Stomach (tissue), 9 donors: ENCODE results near the gene ARHGAP15. TPM values are rescaled to one million over a fixed set of nuclear protein-coding genes. Genes with fewer than 3 reads are reported as not detected.

ENCODE experiments used
- DNase-seq, 2 donors: peaks; one replicate each; pipeline versions ENCODE4 v3.0.0 to v3.0.0-alpha.2; 2013 to 2019
- H3K27ac ChIP-seq, 5 donors: fragments of 200-600 bp in 4 of 5; sonication (generic) in 4 of 5; one replicate each; pipeline ENCODE4 v1.5.1; 2013 to 2019; ENCODE audit warnings: mild to moderate bottlenecking in 1 of 5, moderate library complexity in 1 of 5
- H3K27me3 ChIP-seq, 3 donors: fragments of 200-600 bp; sonication (generic); one replicate each; pipeline ENCODE4 v1.5.1; 2017 to 2019; ENCODE audit warnings: mixed run types in 1 of 3
- H3K36me3 ChIP-seq, 4 donors: fragments of 200-600 bp; sonication (generic); 1 replicate in 3 of 4; 2 replicates in 1 of 4; pipeline ENCODE4 v1.5.1; 2016 to 2019
- H3K4me1 ChIP-seq, 4 donors: fragments of 200-600 bp; sonication (generic); one replicate each; pipeline ENCODE4 v1.5.1; 2016 to 2019
- H3K4me3 ChIP-seq, 4 donors: fragments of 200-600 bp; sonication (generic) in 3 of 4; one replicate each; pipeline ENCODE4 v1.5.1; 2016 to 2019; ENCODE audit warnings: mild to moderate bottlenecking in 1 of 4
- H3K9me3 ChIP-seq, 4 donors: fragments of 200-600 bp; sonication (generic); one replicate each; pipeline ENCODE4 v1.5.1; 2016 to 2019
- EP300 ChIP-seq: sonication (generic); formaldehyde crosslinking; IDR thresholded peaks from one replicate; pipeline ENCODE4 v1.6.1; 2017; ENCODE audit warnings: antibody characterized with exemption
- POLR2A ChIP-seq, 4 donors: fragments of 450-650 bp; IDR thresholded peaks; one replicate each; pipeline ENCODE4 v1.6.1; 2016; ENCODE audit warnings: antibody characterized with exemption in 4 of 4, control low read depth in 2 of 4, mild to moderate bottlenecking in 1 of 4, moderate library complexity in 1 of 4
- POLR2AphosphoS5 ChIP-seq, 3 donors: sonication (generic); formaldehyde crosslinking; IDR thresholded peaks; one replicate each; pipeline ENCODE4 v1.6.1; 2016; ENCODE audit warnings: antibody characterized with exemption in 3 of 3
- WGBS, 5 donors: extraction: QIAGEN DNeasy Blood & Tissue Kit in 3 of 5; methylation state at CpG; one replicate each; pipeline versions ENCODE4 v1.1.5 to v1.1.7; 2013 to 2018; 5-methylcytosine and 5-hydroxymethylcytosine counted together
- intact Hi-C: fragments of 100-400 bp; cut with DNase I; formaldehyde crosslinking; loops from one replicate; pipeline ENCODE4 v1.15.1; 2023; ENCODE audit warnings: low total_unique reads
- polyA plus RNA-seq, 3 donors: library from polyadenylated mRNA; stranded (reverse); fragments of 200-250 nt; gene quantifications; one replicate each; pipeline ENCODE4 v1.2.3, GENCODE V29; 2013
- total RNA-seq, 5 donors: library from RNA; depleted of rRNA; stranded (reverse); fragments of >200 nt; gene quantifications; one replicate each; pipeline versions ENCODE4 v1.1.0 to v1.2.3, GENCODE V29; 2014 to 2016
- TF ChIP-seq, protein P1 (sequence below), 7 experiments: fragments of 450-650 bp in 4 of 7; fragments of 200-600 bp in 3 of 7; sonication (generic) in 3 of 7; IDR thresholded peaks; one replicate each; pipeline ENCODE4 v1.5.1; 2016 to 2019; ENCODE audit warnings: antibody characterized with exemption in 7 of 7, control low read depth in 2 of 7, mild to moderate bottlenecking in 1 of 7
- donor health status: healthy with polysubstance abuse.
- donor health status: Bipolar disorder and iron deficiency.
- donor health status: healthy.

ARHGAP15 gene
- total and polyA plus RNA-seq, 8 donors = 1.8 to 66.3 (median 6.8) TPM; not detected in 1

DNA sequence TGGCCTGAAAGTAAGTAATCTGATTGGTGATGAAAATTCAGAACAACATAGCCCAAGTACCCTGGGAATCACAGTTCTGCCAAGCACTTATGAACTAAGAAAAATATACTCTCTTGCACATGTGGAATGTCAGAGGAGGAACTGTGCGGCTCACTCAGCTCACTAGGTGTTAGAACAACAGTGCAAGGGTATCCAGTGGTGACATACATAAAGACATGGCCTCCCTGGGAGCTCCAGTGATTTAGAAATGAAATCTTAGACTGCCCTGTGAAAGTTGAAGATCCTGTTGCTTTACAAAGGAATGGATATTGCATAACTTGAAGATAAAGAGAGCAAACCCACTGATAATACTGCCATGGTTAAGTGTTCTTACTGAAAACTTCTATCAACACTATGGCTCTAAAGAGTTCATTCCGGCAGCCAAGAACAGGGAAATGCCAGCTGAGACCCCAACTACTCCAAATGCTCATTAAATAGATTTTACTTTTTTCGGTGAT, 246.2 kb downstream of the ARHGAP15 start:
- intact Hi-C loops = no loop called here
- WGBS, 5 donors = 77 to 90% (median 83%) methylated on average over 3 of the region's 3 CpGs
- no peak for DNase-seq
- TF ChIP-seq POLR2AphosphoS5 (IDR thresholded peaks at IDR 0.05) (no peak), EP300 (no peak), POLR2A (IDR thresholded peaks at IDR 0.05) (no peak)
- TF ChIP-seq, protein P1, sequence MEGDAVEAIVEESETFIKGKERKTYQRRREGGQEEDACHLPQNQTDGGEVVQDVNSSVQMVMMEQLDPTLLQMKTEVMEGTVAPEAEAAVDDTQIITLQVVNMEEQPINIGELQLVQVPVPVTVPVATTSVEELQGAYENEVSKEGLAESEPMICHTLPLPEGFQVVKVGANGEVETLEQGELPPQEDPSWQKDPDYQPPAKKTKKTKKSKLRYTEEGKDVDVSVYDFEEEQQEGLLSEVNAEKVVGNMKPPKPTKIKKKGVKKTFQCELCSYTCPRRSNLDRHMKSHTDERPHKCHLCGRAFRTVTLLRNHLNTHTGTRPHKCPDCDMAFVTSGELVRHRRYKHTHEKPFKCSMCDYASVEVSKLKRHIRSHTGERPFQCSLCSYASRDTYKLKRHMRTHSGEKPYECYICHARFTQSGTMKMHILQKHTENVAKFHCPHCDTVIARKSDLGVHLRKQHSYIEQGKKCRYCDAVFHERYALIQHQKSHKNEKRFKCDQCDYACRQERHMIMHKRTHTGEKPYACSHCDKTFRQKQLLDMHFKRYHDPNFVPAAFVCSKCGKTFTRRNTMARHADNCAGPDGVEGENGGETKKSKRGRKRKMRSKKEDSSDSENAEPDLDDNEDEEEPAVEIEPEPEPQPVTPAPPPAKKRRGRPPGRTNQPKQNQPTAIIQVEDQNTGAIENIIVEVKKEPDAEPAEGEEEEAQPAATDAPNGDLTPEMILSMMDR (IDR thresholded peaks at IDR 0.05) = no peak
- Histone ChIP-seq H3K27me3 (no peaks in the 10 kb centered on the region), H3K4me3 (no peak overlapping the region), H3K36me3 (no peaks in the 10 kb centered on the region), H3K27ac (no peak overlapping the region), H3K4me1 (no peaks in the 10 kb centered on the region), H3K9me3 (no peaks in the 10 kb centered on the region)

DNA sequence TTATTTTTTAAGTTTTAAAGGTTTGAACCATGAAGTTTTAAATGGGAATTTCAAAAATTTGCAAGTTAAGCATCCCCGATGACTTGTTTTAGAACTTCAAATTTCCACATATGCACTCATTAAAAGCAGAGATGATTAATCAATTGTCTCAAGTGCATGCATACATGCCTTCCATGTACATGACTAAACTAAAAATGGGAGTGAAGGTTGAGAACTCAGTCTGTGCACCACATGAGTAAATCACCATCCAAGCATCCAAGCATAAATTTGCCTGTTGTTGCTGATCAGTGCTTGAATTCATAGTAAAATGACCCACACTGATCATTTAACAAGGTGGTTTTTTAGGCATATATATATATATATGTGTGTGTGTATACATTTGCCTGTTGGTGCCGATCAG, 249.8 kb downstream of the ARHGAP15 start:
- TF ChIP-seq POLR2AphosphoS5 (IDR thresholded peaks at IDR 0.05) (no peak), POLR2A (IDR thresholded peaks at IDR 0.05) (no peak), EP300 (no peak)
- TF ChIP-seq, protein P1 (IDR thresholded peaks at IDR 0.05) = no peak
- no peak overlapping the region for H3K4me3 ChIP-seq
- no peak overlapping the region for H3K27ac ChIP-seq
- H3K27me3 ChIP-seq = no peaks in the 10 kb centered on the region
- no peaks in the 10 kb centered on the region for H3K4me1 ChIP-seq
- no peak for DNase-seq
- no peaks in the 10 kb centered on the region for H3K9me3 ChIP-seq
- intact Hi-C loops = no loop called here
- H3K36me3 ChIP-seq = no peaks in the 10 kb centered on the region
- WGBS, 5 donors = 94 to 96% (median 96%) methylated on average over 2 of the region's 2 CpGs

DNA sequence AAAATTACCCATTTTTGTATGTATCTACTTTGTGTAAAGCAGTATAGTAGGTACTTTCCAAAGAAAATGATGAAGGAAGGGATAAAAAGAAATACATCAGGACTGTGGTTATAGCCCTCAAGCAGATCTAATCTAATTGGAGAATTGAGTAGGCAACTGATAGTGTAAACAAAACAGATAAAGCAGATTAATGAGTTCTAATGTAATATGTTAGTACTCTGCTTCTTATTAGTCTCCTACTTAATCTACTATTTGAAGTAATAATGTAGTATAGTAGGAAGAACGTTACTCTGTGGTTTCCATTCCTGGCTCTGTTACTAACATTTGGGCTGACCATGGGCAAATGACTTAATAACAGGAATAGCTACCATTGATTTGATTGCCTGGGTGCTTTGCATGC, 250.7 kb downstream of the ARHGAP15 start:
- Histone ChIP-seq H3K4me3 (no peak overlapping the region), H3K27ac (no peak overlapping the region), H3K27me3 (no peaks in the 10 kb centered on the region), H3K4me1 (no peaks in the 10 kb centered on the region), H3K9me3 (no peaks in the 10 kb centered on the region), H3K36me3 (no peaks in the 10 kb centered on the region)
- 53 to 78% (median 55%) methylated on average over 1 of the region's 1 CpG for WGBS, 5 donors
- intact Hi-C loops = no loop called here
- TF ChIP-seq POLR2AphosphoS5 (IDR thresholded peaks at IDR 0.05) (no peak), POLR2A (IDR thresholded peaks at IDR 0.05) (no peak), EP300 (no peak)
- TF ChIP-seq, protein P1 (IDR thresholded peaks at IDR 0.05) = no peak
- no peak for DNase-seq

DNA sequence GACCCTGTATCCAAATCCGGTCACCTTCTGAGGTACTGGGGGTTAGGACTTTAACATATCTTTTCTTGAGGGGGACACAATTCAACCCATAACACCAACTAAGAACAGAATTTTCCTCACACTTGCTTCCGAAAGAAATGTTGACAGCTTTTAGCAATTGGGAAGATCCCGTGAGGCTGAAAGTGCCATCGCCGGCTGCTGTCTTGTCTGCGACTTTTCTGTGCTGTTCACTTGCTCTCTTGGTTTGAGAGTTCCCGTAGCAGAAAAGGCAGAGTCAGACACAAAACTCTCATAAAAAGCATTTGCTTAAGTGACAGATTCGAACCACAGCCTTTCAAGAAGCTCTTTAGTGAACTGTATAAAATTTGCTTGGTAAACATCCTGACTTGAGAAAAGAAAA, 253.4 kb downstream of the ARHGAP15 start:
- H3K27ac ChIP-seq = no peak overlapping the region
- 85 to 88% (median 85%) methylated on average over 8 of the region's 8 CpGs for WGBS, 5 donors
- H3K36me3 ChIP-seq = no peaks in the 10 kb centered on the region
- H3K4me1 ChIP-seq = no peaks in the 10 kb centered on the region
- no peaks in the 10 kb centered on the region for H3K9me3 ChIP-seq
- intact Hi-C loops = no loop called here
- no peaks in the 10 kb centered on the region for H3K27me3 ChIP-seq
- DNase-seq = no peak
- TF ChIP-seq, protein P1 (IDR thresholded peaks at IDR 0.05) = no peak
- TF ChIP-seq POLR2A (IDR thresholded peaks at IDR 0.05) = no peak
- no peak for TF ChIP-seq EP300
- no peak for TF ChIP-seq POLR2AphosphoS5 (IDR thresholded peaks at IDR 0.05)
- H3K4me3 ChIP-seq = no peak overlapping the region
